ENCODE data around the gene TIMP3. TPM values are rescaled to one million over a fixed set of nuclear protein-coding genes. Genes with fewer than 3 reads are reported as not detected.

Gene TIMP3
- total RNA-seq, 4 donors from 2014 or later: 561 to 1,580 (median 897) TPM

GRCh38 chr22:32837803-32838202 is 36.3 kb downstream of the TIMP3 start:
- no peak for DNase-seq (ENCODE audit: low spot score)
- TF ChIP-seq CTCF (IDR thresholded peaks at IDR 0.05): no peak
- no peak for ATAC-seq (ENCODE audit: low FRiP score)

- ATAC-seq (ENCODE audit: low FRiP score): no peak
- no peak for DNase-seq (ENCODE audit: low spot score)
- TF ChIP-seq CTCF (IDR thresholded peaks at IDR 0.05): no peak
These were observed 38.5 kb downstream of the TIMP3 start for GRCh38 chr22:32839831-32840584.

GRCh38 chr22:32841175-32841574 is 39.7 kb downstream of the TIMP3 start:
- TF ChIP-seq CTCF (IDR thresholded peaks at IDR 0.05): no peak
- ATAC-seq (ENCODE audit: low FRiP score) (no peak), DNase-seq (ENCODE audit: low spot score) (no peak)

- ATAC-seq (ENCODE audit: low FRiP score) (no peak), DNase-seq (ENCODE audit: low spot score) (no peak)
- no peak for TF ChIP-seq CTCF (IDR thresholded peaks at IDR 0.05)
These were observed 41.0 kb downstream of the TIMP3 start for GRCh38 chr22:32842486-32842885.

- no peak for DNase-seq (ENCODE audit: low spot score)
- TF ChIP-seq CTCF (IDR thresholded peaks at IDR 0.05): no peak
- no peak for ATAC-seq (ENCODE audit: low FRiP score)
These were observed 41.8 kb downstream of the TIMP3 start for GRCh38 chr22:32843300-32843699.

GRCh38 chr22:32844251-32844650 is 42.7 kb downstream of the TIMP3 start:
- TF ChIP-seq CTCF (IDR thresholded peaks at IDR 0.05): no peak
- no peak for ATAC-seq (ENCODE audit: low FRiP score)
- no peak for DNase-seq (ENCODE audit: low spot score)

GRCh38 chr22:32846780-32847491 is 45.4 kb downstream of the TIMP3 start:
- no peak for TF ChIP-seq CTCF (IDR thresholded peaks at IDR 0.05)
- no peak for ATAC-seq (ENCODE audit: low FRiP score)
- no peak for DNase-seq (ENCODE audit: low spot score)

Measured in omental fat pad (tissue), 4 donors.